HFFc6 (cell line): ENCODE data around the gene SLC5A2. TPM values are rescaled to one million over a fixed set of nuclear protein-coding genes. Genes with fewer than 3 reads are reported as not detected.

Experiments used
- DNase-seq: peaks from one replicate; pipeline ENCODE4 v3.0.0-alpha.2; 2018
- H3K27ac Mint-ChIP-seq: 2 replicates; pipeline ENCODE4 v1.8.0; 2020; ENCODE audit warnings: mild to moderate bottlenecking, mixed read lengths
- H3K27me3 Mint-ChIP-seq: 2 replicates; pipeline ENCODE4 v1.8.0; 2021; ENCODE audit warnings: mild to moderate bottlenecking, moderate library complexity, mixed read lengths; ENCODE audit not compliant: insufficient read depth
- H3K36me3 Mint-ChIP-seq: 2 replicates; pipeline ENCODE4 v1.8.0; 2021; ENCODE audit warnings: low read depth, mixed read lengths
- H3K4me1 Mint-ChIP-seq: 2 replicates; pipeline ENCODE4 v1.8.0; 2020; ENCODE audit warnings: low read depth, mixed read lengths
- H3K4me3 Mint-ChIP-seq: 2 replicates; pipeline ENCODE4 v1.8.0; 2020; ENCODE audit warnings: mild to moderate bottlenecking, moderate library complexity, mixed read lengths
- H3K9me3 Mint-ChIP-seq: 2 replicates; pipeline ENCODE4 v1.8.0; 2020; ENCODE audit warnings: mild to moderate bottlenecking, mixed read lengths
- CTCF ChIP-seq: fragments of 200-600 bp; sonication (generic); IDR thresholded peaks from 2 replicates; pipeline ENCODE4 v1.5.0; 2021; ENCODE audit warnings: antibody characterized with exemption, mild to moderate bottlenecking
- total RNA-seq, 6 experiments: library from RNA; stranded (reverse); fragmentation: NEBNext Ultra II Directional; extraction: Animal tissue kit (Norgen Biotek cat#: 25700); gene quantifications; 2 replicates in 1 of 6; 3 replicates in 5 of 6; pipeline ENCODE4 v1.2.3, GENCODE V29; 2021

Gene SLC5A2
- total RNA-seq, 6 experiments from 2014 or later = 0.19 to 0.21 TPM; not detected in 4

GRCh38 chr16:31529937-31530312, 47.0 kb downstream of the SLC5A2 start:
- H3K27me3 Mint-ChIP-seq = peaks cover 30% of the 10 kb centered on the region
- no peak for DNase-seq
- H3K36me3 Mint-ChIP-seq = no peaks in the 10 kb centered on the region
- H3K4me3 Mint-ChIP-seq = no peak overlapping the region
- no peak overlapping the region for H3K27ac Mint-ChIP-seq
- no peaks in the 10 kb centered on the region for H3K9me3 Mint-ChIP-seq
- peaks cover 6% of the 10 kb centered on the region for H3K4me1 Mint-ChIP-seq
- no peak for TF ChIP-seq CTCF

GRCh38 chr16:31530405-31530804, 47.5 kb downstream of the SLC5A2 start:
- no peak overlapping the region for H3K27ac Mint-ChIP-seq
- no peak for TF ChIP-seq CTCF
- H3K36me3 Mint-ChIP-seq = no peaks in the 10 kb centered on the region
- H3K27me3 Mint-ChIP-seq = peaks cover 28% of the 10 kb centered on the region
- H3K4me3 Mint-ChIP-seq = no peak overlapping the region
- no peaks in the 10 kb centered on the region for H3K9me3 Mint-ChIP-seq
- DNase-seq = no peak
- H3K4me1 Mint-ChIP-seq = peaks cover 6% of the 10 kb centered on the region

- peaks cover 26% of the 10 kb centered on the region for H3K27me3 Mint-ChIP-seq
- no peak overlapping the region for H3K4me3 Mint-ChIP-seq
- H3K4me1 Mint-ChIP-seq = peaks cover 6% of the 10 kb centered on the region
Observed at GRCh38 chr16:31531096-31531495, 48.2 kb downstream of the SLC5A2 start.

GRCh38 chr16:31532120-31532519, 49.2 kb downstream of the SLC5A2 start:
- DNase-seq = no peak
- H3K27ac Mint-ChIP-seq = no peak overlapping the region
- no peaks in the 10 kb centered on the region for H3K9me3 Mint-ChIP-seq
- H3K4me1 Mint-ChIP-seq = peaks cover 6% of the 10 kb centered on the region
- peaks cover 29% of the 10 kb centered on the region for H3K27me3 Mint-ChIP-seq
- no peak overlapping the region for H3K4me3 Mint-ChIP-seq
- no peaks in the 10 kb centered on the region for H3K36me3 Mint-ChIP-seq
- no peak for TF ChIP-seq CTCF

More at GRCh38 chr16:31531096-31531495, 48.2 kb downstream of the SLC5A2 start:
- TF ChIP-seq CTCF = no peak
- no peak for DNase-seq
- Mint-ChIP-seq H3K9me3 (no peaks in the 10 kb centered on the region), H3K36me3 (no peaks in the 10 kb centered on the region), H3K27ac (no peak overlapping the region)

GRCh38 chr16:31532896-31533295, 50.0 kb downstream of the SLC5A2 start:
- DNase-seq = no peak
- no peak overlapping the region for H3K27ac Mint-ChIP-seq
- peaks cover 28% of the 10 kb centered on the region for H3K27me3 Mint-ChIP-seq
- no peak overlapping the region for H3K4me3 Mint-ChIP-seq
- no peaks in the 10 kb centered on the region for H3K36me3 Mint-ChIP-seq
- peaks cover 6% of the 10 kb centered on the region for H3K4me1 Mint-ChIP-seq
- no peaks in the 10 kb centered on the region for H3K9me3 Mint-ChIP-seq
- TF ChIP-seq CTCF = no peak

GRCh38 chr16:31535737-31536136, 52.8 kb downstream of the SLC5A2 start:
- Mint-ChIP-seq H3K27me3 (peaks cover 15% of the 10 kb centered on the region), H3K4me3 (no peak overlapping the region), H3K4me1 (no peaks in the 10 kb centered on the region), H3K36me3 (no peaks in the 10 kb centered on the region), H3K27ac (no peak overlapping the region), H3K9me3 (peaks cover 12% of the 10 kb centered on the region)
- no peak for TF ChIP-seq CTCF
- DNase-seq = no peak
